ENCODE measurements around the gene EHBP1L1. TPM values are rescaled to one million over a fixed set of nuclear protein-coding genes. Genes with fewer than 3 reads are reported as not detected.

EHBP1L1 gene
- total and polyA plus RNA-seq, 2 of the 13 experiments (the other 11 are each of a cell fraction or from before 2014, with no cell fraction given): 8.3 to 10.6 TPM

- TF ChIP-seq AGO2 (optimal IDR thresholded peaks at IDR 0.05; ENCODE audit: low read depth, low read length): peak; percentile 53
- 0 out of 2 replicates have a peak, but pooled peaks have one; percentile 52 for TF ChIP-seq ZFP91 (CRISPR knock-in tag; IDR thresholded peaks at IDR 0.05; ENCODE audit: borderline replicate concordance)
- peak; percentile 53 for TF ChIP-seq SP5 (CRISPR knock-in tag; IDR thresholded peaks at IDR 0.05; ENCODE audit: borderline replicate concordance, low read depth)
- 0 out of 2 replicates have a peak, but pooled peaks have one; percentile 40 for TF ChIP-seq ATF7-NPFF (CRISPR knock-in tag; IDR thresholded peaks at IDR 0.05; ENCODE audit: low read depth)
- peak; percentile 16; the same call in 1 of the 2 replicates for TF ChIP-seq BCL6 (CRISPR knock-in tag; IDR thresholded peaks at IDR 0.05)
- peak; percentile 16; the same call in 1 of the 2 replicates for TF ChIP-seq THRA (CRISPR knock-in tag; IDR thresholded peaks at IDR 0.05; ENCODE audit: borderline replicate concordance)
- TF ChIP-seq ZKSCAN5 (CRISPR knock-in tag; IDR thresholded peaks at IDR 0.05): no peak
- TF ChIP-seq CREB3 (CRISPR knock-in tag; IDR thresholded peaks at IDR 0.05): 0 out of 2 replicates have a peak, but pooled peaks have one; percentile 28
- no peak for TF ChIP-seq ZNF251 (CRISPR knock-in tag; IDR thresholded peaks at IDR 0.05)
- peak; percentile 41; the same call in 1 of the 2 replicates for TF ChIP-seq ZBTB14 (CRISPR knock-in tag; IDR thresholded peaks at IDR 0.05)
- TF ChIP-seq ZSCAN20 (CRISPR knock-in tag; IDR thresholded peaks at IDR 0.05; ENCODE audit: borderline replicate concordance): 0 out of 2 replicates have a peak, but pooled peaks have one; percentile 32
- TF ChIP-seq ZNF770 (CRISPR knock-in tag; IDR thresholded peaks at IDR 0.05): peak; percentile 39; the same call in 1 of the 2 replicates
- 0 out of 2 replicates have a peak, but pooled peaks have one; percentile 15 for TF ChIP-seq ZNF263 (CRISPR knock-in tag; IDR thresholded peaks at IDR 0.05)
- TF ChIP-seq ZNF777 (CRISPR knock-in tag; IDR thresholded peaks at IDR 0.05): peak; percentile 64
- 0 out of 2 replicates have a peak, but pooled peaks have one; percentile 24 for TF ChIP-seq ZFP90 (CRISPR knock-in tag; IDR thresholded peaks at IDR 0.05; ENCODE audit: borderline replicate concordance)
- 0 out of 2 replicates have a peak, but pooled peaks have one; percentile 1 for TF ChIP-seq FOSL2 (CRISPR knock-in tag; IDR thresholded peaks at IDR 0.05)
- TF ChIP-seq ZNF607 (CRISPR knock-in tag; IDR thresholded peaks at IDR 0.05; ENCODE audit: borderline replicate concordance): 0 out of 2 replicates have a peak, but pooled peaks have one; percentile 23
- TF ChIP-seq TFDP2 (CRISPR knock-in tag; IDR thresholded peaks at IDR 0.05): no peak; the same call in 1 of the 2 replicates
Measured at GRCh38 chr11:65558002-65558929, 17.6 kb upstream of the EHBP1L1 start, which contains the start of gene LTBP3 (continued).

Measured in HepG2 (cell line).